IMR-90 (cell line): ENCODE data around the gene WDR90. TPM values are rescaled to one million over a fixed set of nuclear protein-coding genes. Genes with fewer than 3 reads are reported as not detected.

Experiments used
- ATAC-seq: fragments of 200-7000 bp; cut with Tn5 transposase; 2 replicates; pipeline ENCODE4 v1.9.1; 2020; ENCODE audit warnings: low read depth, mild to moderate bottlenecking, moderate library complexity
- BruUV-seq: library from RNA; stranded (reverse); fragments of 400-500 nt; replicated peaks from 2 replicates; lab custom pipeline; 2021; lab: Mats Ljungman, UMichigan
- CTCF ChIA-PET: fragments of 300-600 bp; formaldehyde crosslinking; extraction: SDS; loops from one replicate; lab custom pipeline; 2021; ENCODE audit warnings: antibody characterized with exemption; lab: Yijun Ruan, JAX
- POLR2A ChIA-PET: fragments of 300-600 bp; sonication (Branson Sonifier 250); formaldehyde crosslinking; loops from one replicate; lab custom pipeline; 2022; ENCODE audit warnings: antibody characterized with exemption; ENCODE audit not compliant: unreplicated experiment; lab: Charles Lee
- DNase-seq: peaks from one replicate; pipeline ENCODE4 v3.0.0; 2013
- H2AFZ ChIP-seq: replicated peaks from 2 replicates; pipeline ENCODE3; 2013; ENCODE audit warnings: low read length, mild to moderate bottlenecking; ENCODE audit not compliant: poor library complexity
- H2AK5ac ChIP-seq: 2 replicates; pipeline ENCODE4 v1.6.1; 2013; ENCODE audit warnings: low read depth, low read length, inconsistent platforms
- H2AK9ac ChIP-seq: replicated peaks from 2 replicates; pipeline ENCODE3; 2013; ENCODE audit warnings: mild to moderate bottlenecking, low read depth, low read length, moderate library complexity; ENCODE audit not compliant: poor library complexity
- H2BK120ac ChIP-seq: 2 replicates; pipeline ENCODE4 v1.6.1; 2013; ENCODE audit warnings: low read depth, low read length, inconsistent platforms
- H2BK15ac ChIP-seq: 3 replicates; pipeline ENCODE4 v1.6.1; 2013; ENCODE audit warnings: low read depth, low read length, inconsistent platforms
- H2BK20ac ChIP-seq: 2 replicates; pipeline ENCODE4 v1.6.1; 2013; ENCODE audit warnings: low read depth, mild to moderate bottlenecking, inconsistent platforms, low read length, moderate library complexity
- H2BK5ac ChIP-seq: 2 replicates; pipeline ENCODE4 v1.6.1; 2013; ENCODE audit warnings: mild to moderate bottlenecking, low read depth, low read length, inconsistent platforms; ENCODE audit not compliant: poor library complexity, severe bottlenecking
- H3K14ac ChIP-seq: replicated peaks from 2 replicates; pipeline ENCODE4 v1.6.1; 2013; ENCODE audit warnings: low read depth, low read length, inconsistent platforms
- H3K18ac ChIP-seq: 2 replicates; pipeline ENCODE4 v1.6.1; 2013; ENCODE audit warnings: low read depth, low read length, control low read depth
- H3K23ac ChIP-seq: 2 replicates; pipeline ENCODE4 v1.6.1; 2013; ENCODE audit warnings: low read depth, low read length, inconsistent platforms
- H3K27ac ChIP-seq: 2 replicates; pipeline ENCODE4 v1.5.1; 2013; ENCODE audit warnings: mild to moderate bottlenecking, control low read depth, low read length; ENCODE audit not compliant: insufficient read depth
- H3K27me3 ChIP-seq: 2 replicates; pipeline ENCODE4 v1.6.1; 2013; ENCODE audit warnings: low read length; ENCODE audit not compliant: control insufficient read depth, insufficient read depth
- H3K36me3 ChIP-seq: 2 replicates; pipeline ENCODE4 v1.6.1; 2013; ENCODE audit warnings: low read length, mixed read lengths; ENCODE audit not compliant: control insufficient read depth, insufficient read depth
- H3K4ac ChIP-seq: 2 replicates; pipeline ENCODE4 v1.6.1; 2013; ENCODE audit warnings: low read depth, low read length, inconsistent platforms
- H3K4me1 ChIP-seq: 2 replicates; pipeline ENCODE4 v1.6.1; 2013; ENCODE audit warnings: low read length, mixed read lengths; ENCODE audit not compliant: control insufficient read depth, insufficient read depth
- H3K4me2 ChIP-seq: 2 replicates; pipeline ENCODE4 v1.6.1; 2013; ENCODE audit warnings: low read depth, mild to moderate bottlenecking, control low read depth, low read length, moderate library complexity
- H3K4me3 ChIP-seq: 2 replicates; pipeline ENCODE4 v1.5.1; 2013; ENCODE audit warnings: low read depth, mild to moderate bottlenecking, control low read depth, low read length, moderate library complexity; ENCODE audit not compliant: insufficient read depth
- H3K56ac ChIP-seq: 2 replicates; pipeline ENCODE4 v1.6.1; 2013; ENCODE audit warnings: low read length, inconsistent platforms; ENCODE audit not compliant: insufficient read depth; ENCODE audit errors: extremely low read depth
- H3K79me1 ChIP-seq, 2 experiments: 2 replicates each; pipeline ENCODE4 v1.6.1; 2013; ENCODE audit warnings: low read length in 2 of 2, inconsistent platforms in 1 of 2, low read depth in 1 of 2
- H3K9ac ChIP-seq: 2 replicates; pipeline ENCODE4 v1.6.1; 2013; ENCODE audit warnings: low read depth, low read length, control low read depth
- H3K9me1 ChIP-seq: 2 replicates; pipeline ENCODE4 v1.6.1; 2013; ENCODE audit warnings: low read length, inconsistent platforms; ENCODE audit not compliant: insufficient read depth
- H3K9me3 ChIP-seq: 2 replicates; pipeline ENCODE4 v1.6.1; 2013; ENCODE audit warnings: low read length; ENCODE audit not compliant: control insufficient read depth, insufficient read depth
- H4K20me1 ChIP-seq: 2 replicates; pipeline ENCODE4 v1.6.1; 2013; ENCODE audit warnings: low read length, inconsistent platforms; ENCODE audit not compliant: insufficient read depth
- H4K5ac ChIP-seq: 2 replicates; pipeline ENCODE4 v1.6.1; 2013; ENCODE audit warnings: mild to moderate bottlenecking, low read depth, low read length, control low read depth
- H4K8ac ChIP-seq, 2 experiments: 2 replicates each; pipeline ENCODE4 v1.6.1; 2013; ENCODE audit warnings: low read depth in 2 of 2, low read length in 2 of 2, control low read depth in 1 of 2, inconsistent platforms in 1 of 2
- H4K91ac ChIP-seq: 2 replicates; pipeline ENCODE4 v1.6.1; 2013; ENCODE audit warnings: low read depth, low read length, inconsistent platforms; ENCODE audit not compliant: insufficient read depth
- BHLHE40 ChIP-seq: fragments of 150-350 bp; IDR thresholded peaks from 2 replicates; pipeline ENCODE4 v1.6.1; 2016; ENCODE audit warnings: mild to moderate bottlenecking, low read depth, low read length
- CEBPB ChIP-seq: IDR thresholded peaks from 2 replicates; pipeline ENCODE4 v1.6.1; 2012; ENCODE audit warnings: low read depth, low read length, improper control_type of control experiment
- ELK1 ChIP-seq: fragments of 150-350 bp; IDR thresholded peaks from 2 replicates; pipeline ENCODE4 v1.6.1; 2016; ENCODE audit warnings: low read depth, mild to moderate bottlenecking, low read length, moderate library complexity, borderline replicate concordance
- FOS ChIP-seq: fragments of 150-350 bp; IDR thresholded peaks from 2 replicates; pipeline ENCODE4 v1.6.1; 2016; ENCODE audit warnings: low read depth, low read length
- MAFK ChIP-seq: IDR thresholded peaks from 2 replicates; pipeline ENCODE4 v1.6.1; 2012; ENCODE audit warnings: low read depth, low read length, improper control_type of control experiment
- MAZ ChIP-seq: IDR thresholded peaks from 2 replicates; pipeline ENCODE4 v1.6.1; 2012; ENCODE audit warnings: low read depth, mild to moderate bottlenecking, low read length, improper control_type of control experiment, moderate library complexity, borderline replicate concordance
- MXI1 ChIP-seq: IDR thresholded peaks from 2 replicates; pipeline ENCODE4 v1.6.1; 2012; ENCODE audit warnings: low read depth, mild to moderate bottlenecking, low read length, moderate library complexity, borderline replicate concordance
- NFE2L2 ChIP-seq: fragments of 150-350 bp; IDR thresholded peaks from 2 replicates; pipeline ENCODE4 v1.6.1; 2016; ENCODE audit warnings: low read depth, mild to moderate bottlenecking, low read length
- RAD21 ChIP-seq: IDR thresholded peaks from 2 replicates; pipeline ENCODE4 v1.6.1; 2012; ENCODE audit warnings: low read length, improper control_type of control experiment
- RFX5 ChIP-seq: IDR thresholded peaks from 2 replicates; pipeline ENCODE4 v1.8.0; 2012; ENCODE audit warnings: low read depth, mild to moderate bottlenecking, low read length, moderate library complexity
- SMC3 ChIP-seq: fragments of 150-350 bp; IDR thresholded peaks from 2 replicates; pipeline ENCODE4 v1.6.1; 2016; ENCODE audit warnings: low read depth, mild to moderate bottlenecking, antibody characterized with exemption, low read length, moderate library complexity
- WGBS, 2 experiments: methylation state at CpG; one replicate each; pipeline versions ENCODE4 v1.1.5 to v1.1.7; 2013; ENCODE audit warnings: missing lambda C conversion rate in 2 of 2; ENCODE audit not compliant: insufficient read length in 1 of 2; ENCODE audit errors: extremely low coverage in 2 of 2; 5-methylcytosine and 5-hydroxymethylcytosine counted together
- dilution Hi-C: fragments of 300-500 bp; cut with HindIII; formaldehyde crosslinking; loops from one replicate; pipeline ENCODE4 v1.14.3; 2018; ENCODE audit warnings: low sequenced_read_pairs; ENCODE audit not compliant: unreplicated experiment
- in situ Hi-C: fragments of 300-500 bp; cut with MboI; formaldehyde crosslinking; loops from 3 replicates; pipeline ENCODE4 v1.14.3; 2019; ENCODE audit warnings: low sequenced_read_pairs, inconsistent platforms, mixed read lengths
- intact Hi-C: fragments of 100-400 bp; cut with micrococcal nuclease; formaldehyde crosslinking; loops from 2 replicates; pipeline ENCODE4 v1.10.0; 2022
- polyA plus RNA-seq, 3 experiments: library from polyadenylated mRNA; depleted of rRNA; stranded (reverse); fragments of >200 nt; gene quantifications; 2 replicates each; pipeline ENCODE4 v1.2.3, GENCODE V29; 2012; ENCODE audit warnings: low replicate concordance in 1 of 3
- total RNA-seq: library from RNA; depleted of rRNA; stranded (reverse); fragments of >200 nt; gene quantifications from 2 replicates; pipeline ENCODE4 v1.2.3, GENCODE V29; 2012

The WDR90 gene
- total and polyA plus RNA-seq, 2 of the 4 experiments (the other 2 are of a cell fraction): 1.4 to 18.7 TPM

GRCh38 chr16:704047-704446 lies 54.9 kb downstream of the WDR90 start:
- no peak overlapping the region for H3K4me3 ChIP-seq
- no peak overlapping the region for H2BK20ac ChIP-seq
- ChIA-PET CTCF (no interaction called here), POLR2A (no interaction called here)
- H3K9me1 ChIP-seq: no peaks in the 10 kb centered on the region
- no TSS peak for BruUV-seq
- ATAC-seq: no peak
- TF ChIP-seq RAD21 (no peak), FOS (no peak), RFX5 (no peak), NFE2L2 (no peak), MXI1 (no peak), CEBPB (no peak), ELK1 (no peak), MAZ (no peak), SMC3 (no peak), BHLHE40 (no peak), MAFK (no peak)
- H3K4ac ChIP-seq: no peak overlapping the region
- intact Hi-C loops (no loop called here), dilution Hi-C loops (no loop called here), in situ Hi-C loops (loop anchor here (25.0 kb wide), 1 partner anchor 358 kb away; the partner anchor contains the start of gene SSTR5)
- no peak overlapping the region for H3K56ac ChIP-seq
- no peak overlapping the region for H2AK9ac ChIP-seq
- H3K27me3 ChIP-seq: peaks cover 76% of the 10 kb centered on the region
- no CpG with 5 or more reads among the region's 7 CpGs for WGBS, 2 experiments
- H2AK5ac ChIP-seq: no peak overlapping the region
- H4K5ac ChIP-seq: no peak overlapping the region
- H4K20me1 ChIP-seq: peaks cover 14% of the 10 kb centered on the region
- H4K91ac ChIP-seq: no peak overlapping the region
- H3K79me1 ChIP-seq: no peaks in the 10 kb centered on the region
- H2BK120ac ChIP-seq: no peak overlapping the region
- H3K23ac ChIP-seq: no peak overlapping the region
- no peak overlapping the region for H3K4me2 ChIP-seq
- H3K9me3 ChIP-seq: no peaks in the 10 kb centered on the region
- H3K18ac ChIP-seq: no peak overlapping the region
- no peak overlapping the region for H2AFZ ChIP-seq
- H4K8ac ChIP-seq: no peak overlapping the region
- no peak for DNase-seq
- H3K36me3 ChIP-seq: no peaks in the 10 kb centered on the region
- H3K14ac ChIP-seq: no peak overlapping the region
- H3K9ac ChIP-seq: no peak overlapping the region
- H3K27ac ChIP-seq: no peak overlapping the region
- no peak overlapping the region for H2BK5ac ChIP-seq
- no peaks in the 10 kb centered on the region for H3K4me1 ChIP-seq
- no peak overlapping the region for H2BK15ac ChIP-seq
